ENCODE measurements around the gene LRRC8D. TPM values are rescaled to one million over a fixed set of nuclear protein-coding genes. Genes with fewer than 3 reads are reported as not detected.

The LRRC8D gene
- total and polyA plus RNA-seq, 4 donors = 7.1 to 17.4 (median 14.4) TPM

DNA sequence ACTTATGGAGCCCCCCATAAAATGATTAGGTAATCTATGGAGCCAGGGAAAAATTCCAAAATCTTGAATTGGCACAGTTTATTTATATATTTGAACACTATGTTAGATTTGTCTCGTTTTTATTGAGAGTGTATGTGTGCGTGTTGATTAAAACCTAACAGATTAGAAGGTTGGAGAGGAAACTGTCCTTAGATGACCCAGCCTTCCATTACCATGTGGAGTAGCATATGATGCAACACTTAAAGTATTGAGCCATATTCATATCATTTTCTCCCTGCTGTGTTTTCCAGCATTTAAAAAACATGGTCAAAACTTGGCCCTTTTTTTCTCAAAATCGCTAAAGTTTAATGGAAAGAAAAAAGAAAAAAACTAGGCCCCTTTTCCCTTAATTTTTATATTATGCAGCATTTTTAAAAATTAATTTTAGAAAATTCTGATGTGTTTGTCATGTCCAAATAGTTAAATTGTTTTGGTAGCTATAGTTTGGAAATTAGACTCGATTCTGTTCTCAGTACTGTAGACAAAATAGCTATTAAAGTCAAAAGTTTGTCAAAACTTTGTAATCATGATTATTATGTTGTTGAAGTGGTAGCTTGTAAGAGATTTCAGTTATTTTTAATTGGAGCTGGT, 2.3 kb downstream of the LRRC8D start (continued):
- peak in 1 of 2 donors; percentile 13 for TF ChIP-seq JUND (IDR thresholded peaks at IDR 0.05)
- no peak for TF ChIP-seq EGR1 (IDR thresholded peaks at IDR 0.05; ENCODE audit: low read depth in 2 of 2)
- TF ChIP-seq, protein P1, sequence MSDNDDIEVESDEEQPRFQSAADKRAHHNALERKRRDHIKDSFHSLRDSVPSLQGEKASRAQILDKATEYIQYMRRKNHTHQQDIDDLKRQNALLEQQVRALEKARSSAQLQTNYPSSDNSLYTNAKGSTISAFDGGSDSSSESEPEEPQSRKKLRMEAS (IDR thresholded peaks at IDR 0.05) = peak; percentile 30
- peak; percentile 59 for TF ChIP-seq YY1 (IDR thresholded peaks at IDR 0.05)
- no peak for TF ChIP-seq FOXA1 (IDR thresholded peaks at IDR 0.05)
- TF ChIP-seq NR2F2 (IDR thresholded peaks at IDR 0.05) = no peak
- TF ChIP-seq TAF1 (conservative IDR thresholded peaks at IDR 0.05) = no peak
- TF ChIP-seq, protein P2, sequence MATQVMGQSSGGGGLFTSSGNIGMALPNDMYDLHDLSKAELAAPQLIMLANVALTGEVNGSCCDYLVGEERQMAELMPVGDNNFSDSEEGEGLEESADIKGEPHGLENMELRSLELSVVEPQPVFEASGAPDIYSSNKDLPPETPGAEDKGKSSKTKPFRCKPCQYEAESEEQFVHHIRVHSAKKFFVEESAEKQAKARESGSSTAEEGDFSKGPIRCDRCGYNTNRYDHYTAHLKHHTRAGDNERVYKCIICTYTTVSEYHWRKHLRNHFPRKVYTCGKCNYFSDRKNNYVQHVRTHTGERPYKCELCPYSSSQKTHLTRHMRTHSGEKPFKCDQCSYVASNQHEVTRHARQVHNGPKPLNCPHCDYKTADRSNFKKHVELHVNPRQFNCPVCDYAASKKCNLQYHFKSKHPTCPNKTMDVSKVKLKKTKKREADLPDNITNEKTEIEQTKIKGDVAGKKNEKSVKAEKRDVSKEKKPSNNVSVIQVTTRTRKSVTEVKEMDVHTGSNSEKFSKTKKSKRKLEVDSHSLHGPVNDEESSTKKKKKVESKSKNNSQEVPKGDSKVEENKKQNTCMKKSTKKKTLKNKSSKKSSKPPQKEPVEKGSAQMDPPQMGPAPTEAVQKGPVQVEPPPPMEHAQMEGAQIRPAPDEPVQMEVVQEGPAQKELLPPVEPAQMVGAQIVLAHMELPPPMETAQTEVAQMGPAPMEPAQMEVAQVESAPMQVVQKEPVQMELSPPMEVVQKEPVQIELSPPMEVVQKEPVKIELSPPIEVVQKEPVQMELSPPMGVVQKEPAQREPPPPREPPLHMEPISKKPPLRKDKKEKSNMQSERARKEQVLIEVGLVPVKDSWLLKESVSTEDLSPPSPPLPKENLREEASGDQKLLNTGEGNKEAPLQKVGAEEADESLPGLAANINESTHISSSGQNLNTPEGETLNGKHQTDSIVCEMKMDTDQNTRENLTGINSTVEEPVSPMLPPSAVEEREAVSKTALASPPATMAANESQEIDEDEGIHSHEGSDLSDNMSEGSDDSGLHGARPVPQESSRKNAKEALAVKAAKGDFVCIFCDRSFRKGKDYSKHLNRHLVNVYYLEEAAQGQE (IDR thresholded peaks at IDR 0.05) = no peak
- TF ChIP-seq HNF4A (conservative IDR thresholded peaks at IDR 0.05) = peak in 1 of 2 donors; percentile 20

DNA sequence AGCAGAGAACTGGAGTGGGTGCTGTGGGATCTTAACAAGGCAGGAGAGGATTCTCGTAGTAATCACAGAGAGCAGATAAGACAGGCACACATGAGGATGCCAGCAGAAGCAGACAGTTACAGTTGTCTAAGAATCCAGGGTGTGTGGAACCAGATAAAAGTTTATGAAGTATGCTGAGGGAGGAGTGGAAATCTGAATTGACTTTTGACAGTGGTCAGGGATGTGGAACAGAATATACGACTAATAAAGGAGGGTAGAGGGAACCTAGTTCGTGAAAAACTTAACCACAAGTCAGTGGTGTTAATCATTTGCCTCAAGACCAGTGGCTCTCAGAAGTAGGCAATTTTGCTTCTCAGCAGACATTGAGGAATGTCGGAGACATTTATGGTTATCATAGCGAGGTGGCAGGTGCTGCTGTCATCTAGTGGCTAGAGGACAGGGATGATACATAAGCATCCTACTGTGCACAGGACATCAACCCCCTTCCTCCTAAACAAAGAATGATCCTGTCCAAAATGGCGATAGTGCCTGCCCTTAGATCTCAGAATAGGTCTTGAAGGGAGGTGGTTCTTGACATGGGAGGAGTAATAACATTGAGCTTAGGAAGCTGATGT, 3.0 kb downstream of the LRRC8D start:
- WGBS = 75% methylated on average over 6 of the region's 6 CpGs
- no peaks in the 10 kb centered on the region for H3K9me3 ChIP-seq (ENCODE audit: control insufficient read depth in 4 of 4, low read length in 3 of 4)
- H3K4me3 ChIP-seq (ENCODE audit: low read depth in 1 of 3, low read length in 3 of 3) = no peak overlapping the region
- no peak for DNase-seq (ENCODE audit: low spot score)
- H3K27ac ChIP-seq (ENCODE audit: low read depth in 1 of 2, low read length in 2 of 2) = peak overlapping the region in 1 of 2 donors; percentile 68
- no peaks in the 10 kb centered on the region for H3K27me3 ChIP-seq (ENCODE audit: control insufficient read depth in 4 of 4, insufficient read depth in 4 of 4, low read length in 3 of 4)
- peaks cover 4 to 31% (median 22%) of the 10 kb centered on the region in 4 donors for H3K4me1 ChIP-seq (ENCODE audit: control insufficient read depth in 4 of 4, insufficient read depth in 4 of 4, low read length in 3 of 4)
- H3K36me3 ChIP-seq (ENCODE audit: control insufficient read depth in 4 of 4, insufficient read depth in 3 of 4, low read depth in 1 of 4, low read length in 3 of 4) = peaks cover 0 to 9% (median 0%) of the 10 kb centered on the region in 4 donors
- H3K9ac ChIP-seq (ENCODE audit: low read depth in 1 of 2, low read length in 2 of 2) = no peak overlapping the region
- TF ChIP-seq FOXA1 (IDR thresholded peaks at IDR 0.05) = no peak

DNA sequence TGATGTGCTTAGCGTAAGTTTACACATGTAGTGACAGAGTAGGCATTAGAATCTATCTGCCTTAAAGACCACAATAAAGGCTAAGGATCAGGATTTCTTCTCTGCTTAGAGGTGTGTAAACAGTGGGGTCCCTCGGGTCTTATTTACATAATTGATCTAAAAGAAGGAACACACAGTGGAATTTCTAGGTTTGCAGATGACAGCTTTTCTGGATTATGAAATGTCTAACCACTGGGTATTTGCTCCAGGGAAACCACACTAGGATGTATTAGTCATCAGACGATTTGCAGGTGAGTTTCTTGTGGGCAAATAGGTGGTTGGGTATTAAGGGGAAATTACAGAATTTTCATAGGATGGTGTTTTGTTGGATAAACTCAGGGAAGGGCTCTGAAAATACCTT, 5.8 kb downstream of the LRRC8D start:
- Histone ChIP-seq H3K4me1 (ENCODE audit: control insufficient read depth in 4 of 4, insufficient read depth in 4 of 4, low read length in 3 of 4) (peaks cover 4 to 34% (median 29%) of the 10 kb centered on the region in 4 donors), H3K27ac (ENCODE audit: low read depth in 1 of 2, low read length in 2 of 2) (no peak overlapping the region), H3K9ac (ENCODE audit: low read depth in 1 of 2, low read length in 2 of 2) (no peak overlapping the region), H3K9me3 (ENCODE audit: control insufficient read depth in 4 of 4, low read length in 3 of 4) (no peaks in the 10 kb centered on the region), H3K27me3 (ENCODE audit: control insufficient read depth in 4 of 4, insufficient read depth in 4 of 4, low read length in 3 of 4) (no peaks in the 10 kb centered on the region), H3K4me3 (ENCODE audit: low read depth in 1 of 3, low read length in 3 of 3) (no peak overlapping the region), H3K36me3 (ENCODE audit: control insufficient read depth in 4 of 4, insufficient read depth in 3 of 4, low read depth in 1 of 4, low read length in 3 of 4) (peaks cover 0 to 9% (median 0%) of the 10 kb centered on the region in 4 donors)
- TF ChIP-seq, protein P3, sequence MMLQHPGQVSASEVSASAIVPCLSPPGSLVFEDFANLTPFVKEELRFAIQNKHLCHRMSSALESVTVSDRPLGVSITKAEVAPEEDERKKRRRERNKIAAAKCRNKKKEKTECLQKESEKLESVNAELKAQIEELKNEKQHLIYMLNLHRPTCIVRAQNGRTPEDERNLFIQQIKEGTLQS (IDR thresholded peaks at IDR 0.05) = no peak
- TF ChIP-seq, protein P1 (IDR thresholded peaks at IDR 0.05) = no peak
- no peak for TF ChIP-seq SP1 (IDR thresholded peaks at IDR 0.05)
- TF ChIP-seq, protein P2 (IDR thresholded peaks at IDR 0.05) = no peak
- 38% methylated on average over 3 of the region's 3 CpGs for WGBS
- no peak for DNase-seq (ENCODE audit: low spot score)

Data from liver (tissue), 9 donors.